ENCODE data around the gene DIAPH2.

The DIAPH2 gene

DNA sequence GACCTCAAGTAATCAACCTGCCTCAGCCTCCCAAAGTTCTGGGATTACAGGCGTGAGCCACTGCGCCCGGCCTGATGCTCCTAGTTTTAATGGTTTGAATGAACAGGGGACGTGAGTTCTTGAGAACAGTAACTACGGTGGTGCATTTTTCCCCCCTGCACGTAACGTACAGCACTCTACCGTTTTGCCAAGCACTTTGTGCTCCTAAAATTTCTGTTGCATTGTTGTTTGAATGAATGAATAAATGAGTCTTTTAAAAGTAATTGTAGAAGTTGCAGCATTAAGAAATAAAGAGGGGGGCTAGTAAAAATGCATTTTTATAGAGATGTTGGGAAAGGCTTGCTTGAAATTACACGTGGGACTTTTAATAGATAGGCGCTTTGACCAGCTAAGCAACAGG is 199.0 kb downstream of the DIAPH2 start, which contains the start of gene RPA4:
TSS of gene RPA4 (plus strand) at position 301 of the 400 bp plus-strand sequence. CDS start 403 bp downstream, outside the sequence.
- Histone ChIP-seq H3K27me3 (no peaks in the 10 kb centered on the region), H3K9me3 (no peaks in the 10 kb centered on the region), H3K4me3 (no peak within 1 kb of the TSS), H3K27ac (no peak within 1 kb of the TSS), H3K4me1 (no peaks in the 10 kb centered on the region), H3K36me3 (peaks cover 0 to 11% (median 0%) of the 10 kb centered on the region in 3 donors)
- intact Hi-C loops (cut with DNase I; ENCODE audit: low total_unique reads) = no loop called here
- TF ChIP-seq, protein P1, sequence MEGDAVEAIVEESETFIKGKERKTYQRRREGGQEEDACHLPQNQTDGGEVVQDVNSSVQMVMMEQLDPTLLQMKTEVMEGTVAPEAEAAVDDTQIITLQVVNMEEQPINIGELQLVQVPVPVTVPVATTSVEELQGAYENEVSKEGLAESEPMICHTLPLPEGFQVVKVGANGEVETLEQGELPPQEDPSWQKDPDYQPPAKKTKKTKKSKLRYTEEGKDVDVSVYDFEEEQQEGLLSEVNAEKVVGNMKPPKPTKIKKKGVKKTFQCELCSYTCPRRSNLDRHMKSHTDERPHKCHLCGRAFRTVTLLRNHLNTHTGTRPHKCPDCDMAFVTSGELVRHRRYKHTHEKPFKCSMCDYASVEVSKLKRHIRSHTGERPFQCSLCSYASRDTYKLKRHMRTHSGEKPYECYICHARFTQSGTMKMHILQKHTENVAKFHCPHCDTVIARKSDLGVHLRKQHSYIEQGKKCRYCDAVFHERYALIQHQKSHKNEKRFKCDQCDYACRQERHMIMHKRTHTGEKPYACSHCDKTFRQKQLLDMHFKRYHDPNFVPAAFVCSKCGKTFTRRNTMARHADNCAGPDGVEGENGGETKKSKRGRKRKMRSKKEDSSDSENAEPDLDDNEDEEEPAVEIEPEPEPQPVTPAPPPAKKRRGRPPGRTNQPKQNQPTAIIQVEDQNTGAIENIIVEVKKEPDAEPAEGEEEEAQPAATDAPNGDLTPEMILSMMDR (IDR thresholded peaks at IDR 0.05) = no peak
- no peak for DNase-seq

DNA sequence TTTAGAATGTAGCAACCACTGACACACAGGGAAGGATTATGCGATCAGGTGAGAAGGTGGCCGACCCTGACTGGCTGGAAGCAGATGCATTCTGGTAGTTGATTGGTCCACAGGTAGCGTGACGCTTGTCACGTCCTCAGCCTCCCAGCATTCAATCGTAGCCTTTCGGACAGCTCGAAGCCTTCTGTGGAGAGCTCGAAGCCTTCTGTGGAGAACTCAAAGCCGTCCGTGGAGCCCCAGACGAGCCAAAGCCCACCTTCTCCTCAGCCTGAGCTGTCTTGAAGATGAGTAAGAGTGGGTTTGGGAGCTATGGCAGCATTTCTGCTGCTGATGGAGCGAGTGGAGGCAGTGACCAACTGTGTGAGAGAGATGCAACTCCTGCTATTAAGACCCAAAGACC is 199.4 kb downstream of the DIAPH2 start:
- Histone ChIP-seq H3K9me3 (no peaks in the 10 kb centered on the region), H3K36me3 (peaks cover 0 to 11% (median 0%) of the 10 kb centered on the region in 3 donors), H3K4me3 (no peak overlapping the region), H3K27me3 (no peaks in the 10 kb centered on the region), H3K27ac (no peak overlapping the region), H3K4me1 (no peaks in the 10 kb centered on the region)
- TF ChIP-seq, protein P1 (IDR thresholded peaks at IDR 0.05) = no peak
- intact Hi-C loops (cut with DNase I; ENCODE audit: low total_unique reads) = no loop called here
- no peak for DNase-seq

DNA sequence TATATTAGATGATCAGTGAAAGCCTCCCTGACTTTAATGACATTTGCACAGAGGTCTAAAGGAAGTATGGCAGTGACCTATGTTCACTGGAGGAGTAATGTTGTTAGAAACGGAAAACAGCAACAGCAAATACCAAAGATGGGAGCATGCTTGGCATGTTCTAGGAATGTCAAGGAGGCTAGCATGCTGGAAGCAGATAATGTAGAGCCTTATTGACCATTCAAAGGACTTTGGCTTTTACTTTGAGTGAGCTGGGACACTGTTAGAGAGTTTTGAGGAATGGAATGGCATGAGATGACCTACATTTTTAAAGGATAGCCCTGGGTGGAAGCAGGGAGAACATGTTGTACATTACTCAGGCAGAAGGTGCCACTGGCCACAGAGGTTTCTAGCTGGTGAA is 205.1 kb downstream of the DIAPH2 start:
- DNase-seq = no peak
- Histone ChIP-seq H3K36me3 (peaks cover 0 to under 1% (median 0%) of the 10 kb centered on the region in 3 donors), H3K27me3 (no peaks in the 10 kb centered on the region), H3K9me3 (no peaks in the 10 kb centered on the region), H3K4me3 (no peak overlapping the region), H3K4me1 (peaks cover 0 to 6% (median 0%) of the 10 kb centered on the region in 4 donors), H3K27ac (no peak overlapping the region)
- TF ChIP-seq, protein P1 (IDR thresholded peaks at IDR 0.05) = no peak
- intact Hi-C loops (cut with DNase I; ENCODE audit: low total_unique reads) = no loop called here

DNA sequence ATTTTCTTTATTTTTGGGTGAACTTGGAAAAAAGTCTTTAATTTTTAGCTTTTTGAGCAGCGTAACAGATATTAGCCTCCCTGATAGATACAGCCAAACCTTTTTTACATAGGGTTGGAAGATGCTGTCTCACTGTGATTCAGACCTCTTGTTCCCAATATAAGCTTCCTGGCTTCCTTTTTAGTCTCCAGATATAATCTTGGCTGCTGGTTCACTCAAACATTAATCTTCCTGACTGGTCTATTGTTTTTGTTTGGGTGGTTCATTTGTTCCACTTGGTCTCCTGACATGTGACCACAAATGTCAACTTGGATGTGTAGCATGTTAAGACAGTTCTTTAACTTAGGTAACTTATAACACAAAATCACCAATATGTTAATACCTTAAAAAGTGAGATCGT is 222.1 kb downstream of the DIAPH2 start:
- H3K36me3 ChIP-seq = no peaks in the 10 kb centered on the region

DNA sequence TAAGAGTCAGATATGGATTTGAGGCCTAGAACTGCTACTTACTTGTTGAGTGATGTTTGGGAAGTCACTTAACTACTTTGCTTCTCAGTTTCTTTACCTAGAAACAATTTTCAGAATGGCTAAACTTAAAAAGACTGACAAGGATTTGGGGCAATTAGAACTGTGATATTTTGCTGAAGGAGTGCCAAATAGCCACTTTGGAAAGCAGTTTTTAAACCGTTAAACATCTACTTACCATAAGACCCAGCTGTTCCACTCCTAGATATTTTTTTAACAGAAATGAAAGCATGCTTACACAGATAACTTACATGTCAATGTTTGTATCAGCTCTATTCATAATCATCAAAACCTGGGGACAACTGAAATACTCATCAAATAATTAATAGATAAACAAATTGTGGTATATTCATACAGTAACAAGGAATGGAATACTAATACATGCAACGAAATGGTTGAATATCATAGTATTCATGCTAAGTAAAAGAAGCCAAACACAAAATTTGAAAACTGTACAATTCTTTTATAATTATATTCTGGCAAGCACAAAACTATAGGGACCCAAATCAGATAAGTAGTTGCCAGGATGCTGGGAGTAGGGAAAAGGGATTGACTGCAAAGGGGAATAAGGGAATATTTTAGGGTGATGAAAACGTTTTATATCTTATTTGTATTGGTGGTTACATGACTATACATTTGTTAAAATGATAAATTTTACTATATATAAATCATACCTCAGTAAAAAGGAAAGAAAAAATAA is 223.1 kb downstream of the DIAPH2 start:
- peaks cover 0 to 20% (median 1%) of the 10 kb centered on the region in 4 donors for H3K4me1 ChIP-seq
- intact Hi-C loops (cut with DNase I; ENCODE audit: low total_unique reads) = no loop called here
- TF ChIP-seq, protein P1 (IDR thresholded peaks at IDR 0.05) = no peak
- no peaks in the 10 kb centered on the region for H3K9me3 ChIP-seq
- no peaks in the 10 kb centered on the region for H3K27me3 ChIP-seq
- H3K4me3 ChIP-seq = no peak overlapping the region
- no peak overlapping the region for H3K27ac ChIP-seq
- no peaks in the 10 kb centered on the region for H3K36me3 ChIP-seq
- DNase-seq = no peak

More for the DNA sequence above, 222.1 kb downstream of the DIAPH2 start:
- H3K4me3 ChIP-seq = no peak overlapping the region
- H3K27me3 ChIP-seq = no peaks in the 10 kb centered on the region
- TF ChIP-seq, protein P1 (IDR thresholded peaks at IDR 0.05) = no peak
- H3K27ac ChIP-seq = no peak overlapping the region
- no peaks in the 10 kb centered on the region for H3K9me3 ChIP-seq
- DNase-seq = no peak
- peaks cover 0 to 20% (median 1%) of the 10 kb centered on the region in 4 donors for H3K4me1 ChIP-seq
- intact Hi-C loops (cut with DNase I; ENCODE audit: low total_unique reads) = no loop called here
